ENCODE data around the gene GPANK1. TPM values are rescaled to one million over a fixed set of nuclear protein-coding genes. Genes with fewer than 3 reads are reported as not detected.

The GPANK1 gene
- total RNA-seq, 1 experiment from 2014 or later = 11.5 TPM

DNA sequence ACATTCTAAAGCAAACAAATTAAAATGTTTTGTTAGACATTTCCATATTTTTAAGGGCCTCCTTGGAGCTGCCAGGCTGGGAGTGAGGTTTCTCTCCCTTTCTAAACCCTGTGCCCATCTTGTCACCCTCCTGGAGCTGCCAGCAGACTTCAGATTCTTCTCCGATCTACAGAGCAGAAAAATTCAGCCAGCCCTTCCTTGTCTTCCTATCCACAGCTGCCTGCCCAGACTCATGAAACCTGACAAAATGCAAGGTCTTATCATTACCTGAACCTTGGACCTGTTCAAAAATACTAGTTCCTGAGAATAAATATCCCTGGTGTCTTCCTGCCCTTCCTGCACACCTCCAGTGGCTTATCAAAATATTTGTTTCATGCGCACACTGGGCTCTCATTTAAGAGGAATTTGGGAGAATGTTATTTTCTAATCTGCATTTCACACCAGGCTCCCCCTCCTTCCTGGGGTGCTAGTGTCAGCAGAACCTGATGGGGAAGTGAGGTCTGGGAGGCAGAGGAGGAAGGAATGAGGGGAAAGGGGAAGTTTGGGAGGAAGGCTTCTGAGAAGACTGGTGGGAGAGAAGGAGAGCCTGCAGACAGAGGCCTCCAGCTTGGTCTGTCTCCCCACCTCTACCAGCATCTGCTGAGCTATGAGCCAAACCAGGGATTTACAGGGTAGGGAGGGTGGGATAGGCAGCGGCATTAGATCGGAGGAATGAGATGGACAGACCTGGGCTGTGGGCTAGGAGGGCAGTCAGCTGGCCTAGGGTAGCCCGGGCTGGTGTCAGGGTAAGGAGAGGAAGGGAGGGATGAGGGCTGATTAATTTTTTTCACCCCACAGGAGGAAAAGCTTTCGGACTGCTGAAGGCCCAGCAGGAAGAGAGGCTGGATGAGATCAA lies 49.9 kb downstream of the GPANK1 start, which contains the start of gene AIF1:
TSS of gene AIF1 (plus strand) at position 551 of the 895 bp plus-strand sequence. CDS start at position 647, 96 bp downstream.
- intact Hi-C loops (cut with micrococcal nuclease; ENCODE audit: unreplicated experiment) = no loop called here
- no peaks in the 10 kb centered on the region for H3K36me3 ChIP-seq (ENCODE audit: low read depth)
- ChIA-PET CTCF (interaction anchor here (0.7 kb wide), 1 partner anchor 900 kb away, joined by 3 read pairs; no protein-coding TSS in a partner anchor), POLR2A (ENCODE audit: unreplicated experiment) (interaction anchor here (0.7 kb wide), 1 partner anchor 14 kb away, joined by 3 read pairs; no protein-coding TSS in a partner anchor)
- H2AFZ ChIP-seq = no peak within 1 kb of the TSS
- no peaks in the 10 kb centered on the region for H3K27me3 ChIP-seq (ENCODE audit: insufficient read depth, low read depth)
- no TSS peak for BruUV-seq (replicated peaks)
- H3K4me2 ChIP-seq = no peak within 1 kb of the TSS
- no peak within 1 kb of the TSS for H3K27ac ChIP-seq
- no peaks in the 10 kb centered on the region for H3K9me2 ChIP-seq (ENCODE audit: insufficient read depth)
- peaks cover 6% of the 10 kb centered on the region; the same call in 1 of the 2 replicates for H3F3A ChIP-seq (ENCODE audit: insufficient read depth, low read depth)
- H3K9me3 ChIP-seq (ENCODE audit: insufficient read depth, low read depth) = no peaks in the 10 kb centered on the region
- no peaks in the 10 kb centered on the region for H3K79me2 ChIP-seq (ENCODE audit: low read depth)
- no peak for TF ChIP-seq EZH2 (IDR thresholded peaks at IDR 0.05; ENCODE audit: low read depth)
- TF ChIP-seq CTCF (conservative IDR thresholded peaks at IDR 0.05) = no peak
- no peaks in the 10 kb centered on the region for H4K20me1 ChIP-seq (ENCODE audit: insufficient read depth)
- H3K4me3 ChIP-seq = no peak within 1 kb of the TSS
- DNase-seq = no peak
- peaks cover 10% of the 10 kb centered on the region; the same call in 1 of the 2 replicates for H3K4me1 ChIP-seq (replicated peaks; ENCODE audit: insufficient read depth)

DNA sequence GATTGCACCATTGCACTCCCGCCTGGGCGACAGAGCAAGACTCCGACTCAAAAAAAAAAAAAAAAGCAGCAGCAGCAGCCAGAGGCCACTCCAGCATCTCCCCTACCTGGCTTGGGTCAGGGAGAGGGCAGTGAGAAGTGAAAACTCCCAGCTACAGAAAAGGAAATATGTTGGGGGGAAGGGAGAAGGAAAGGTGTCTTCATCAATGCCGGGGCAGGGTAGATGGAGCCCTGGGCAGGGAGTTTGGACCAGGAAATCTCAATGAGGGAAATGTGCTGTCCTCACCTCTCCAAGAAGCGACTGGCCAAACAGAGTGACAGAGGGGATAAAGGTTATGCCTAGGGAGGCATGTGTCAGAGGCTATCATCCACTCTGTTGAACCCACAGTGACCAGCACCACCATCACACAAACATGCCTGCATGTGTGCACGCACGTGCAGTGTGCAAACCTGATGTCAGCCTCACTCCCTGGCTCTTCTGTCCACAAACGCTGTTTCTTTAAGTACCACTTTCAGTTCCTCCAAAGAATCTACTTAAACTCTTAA lies 50.6 kb downstream of the GPANK1 start:
- no peak for DNase-seq
- H2AFZ ChIP-seq = no peak overlapping the region
- 0 out of 2 replicates have a peak, but pooled peaks cover 4% of the 10 kb centered on the region for H3K4me1 ChIP-seq (replicated peaks; ENCODE audit: insufficient read depth)
- TF ChIP-seq EZH2 (IDR thresholded peaks at IDR 0.05; ENCODE audit: low read depth) = no peak
- no peak for TF ChIP-seq CTCF (conservative IDR thresholded peaks at IDR 0.05)
- no peak overlapping the region for H3K4me3 ChIP-seq
- H3K79me2 ChIP-seq (ENCODE audit: low read depth) = no peaks in the 10 kb centered on the region
- no peaks in the 10 kb centered on the region for H3K27me3 ChIP-seq (ENCODE audit: insufficient read depth, low read depth)
- ChIA-PET POLR2A (ENCODE audit: unreplicated experiment) (no interaction called here), CTCF (no interaction called here)
- H4K20me1 ChIP-seq (ENCODE audit: insufficient read depth) = no peaks in the 10 kb centered on the region
- no peaks in the 10 kb centered on the region for H3K9me3 ChIP-seq (ENCODE audit: insufficient read depth, low read depth)
- no peaks in the 10 kb centered on the region for H3K9me2 ChIP-seq (ENCODE audit: insufficient read depth)
- H3K27ac ChIP-seq = no peak overlapping the region
- no peak overlapping the region for H3K4me2 ChIP-seq
- peaks cover under 1% of the 10 kb centered on the region; the same call in 1 of the 2 replicates for H3F3A ChIP-seq (ENCODE audit: insufficient read depth, low read depth)
- intact Hi-C loops (cut with micrococcal nuclease; ENCODE audit: unreplicated experiment) = no loop called here
- no peaks in the 10 kb centered on the region for H3K36me3 ChIP-seq (ENCODE audit: low read depth)
- no TSS peak for BruUV-seq (replicated peaks)

Small RNA genes lying within 50 kb of the gene (microRNA-seq; reads per million reads assigned to microRNA genes)
- gene MIR4646 (ENCODE audit: borderline number of aligned reads, borderline replicate concordance) (not detected), gene MIR6832 (ENCODE audit: borderline number of aligned reads, borderline replicate concordance) (not detected)

Other genes with a start within 250 kb of the GPANK1 start
- 26.7 and 37.8 TPM in 2 replicates for gene MICB, start 166.9 kb downstream of the GPANK1 start, total RNA-seq (2021)
- not detected in 2 replicates for gene MCCD1, start 136.0 kb downstream of the GPANK1 start, total RNA-seq (2021)
- 383 and 436 TPM in 2 replicates for gene DDX39B, start 123.0 kb downstream of the GPANK1 start, total RNA-seq (2021)
- gene ATP6V1G2, start 118.4 kb downstream of the GPANK1 start, total RNA-seq (2021) = 0.55 and 1.8 TPM in 2 replicates
- 26.1 and 38.3 TPM in 2 replicates for gene NFKBIL1, start 117.4 kb downstream of the GPANK1 start, total RNA-seq (2021)
- not detected in 2 replicates for gene LTA, start 92.7 kb downstream of the GPANK1 start, total RNA-seq (2021)
- not detected in 2 replicates for gene TNF, start 89.4 kb downstream of the GPANK1 start, total RNA-seq (2021)
- 0.63 TPM in 1 of 2 replicates, not detected in the other for gene LTB, start 82.6 kb downstream of the GPANK1 start, total RNA-seq (2021)
- 1.6 TPM in 2 replicates for gene LST1, start 78.7 kb downstream of the GPANK1 start, total RNA-seq (2021)
- gene NCR3, start 72.0 kb downstream of the GPANK1 start, total RNA-seq (2021) = not detected in 2 replicates
- not detected in 2 replicates for gene AIF1, start 49.8 kb downstream of the GPANK1 start, total RNA-seq (2021)
- gene PRRC2A, start 44.3 kb downstream of the GPANK1 start, total RNA-seq (2021) = 182 and 192 TPM in 2 replicates
- gene BAG6, start 12.3 kb downstream of the GPANK1 start, total RNA-seq (2021) = 336 and 358 TPM in 2 replicates
- 2.7 and 2.9 TPM in 2 replicates for gene APOM, start 9.1 kb downstream of the GPANK1 start, total RNA-seq (2021)
- gene C6orf47, start 4.2 kb downstream of the GPANK1 start, total RNA-seq (2021) = 17.2 and 17.8 TPM in 2 replicates
- gene CSNK2B, start 1.1 kb upstream of the GPANK1 start, total RNA-seq (2021) = 152 and 173 TPM in 2 replicates
- gene LY6G5B, start 5.0 kb upstream of the GPANK1 start, total RNA-seq (2021) = 20.9 and 24.0 TPM in 2 replicates
- gene LY6G5C, start 16.1 kb upstream of the GPANK1 start, total RNA-seq (2021) = 2.6 and 3.7 TPM in 2 replicates
- 31.3 and 35.2 TPM in 2 replicates for gene ABHD16A, start 38.3 kb upstream of the GPANK1 start, total RNA-seq (2021)
- gene LY6G6F, start 41.9 kb upstream of the GPANK1 start, total RNA-seq (2021) = not detected in 2 replicates
- not detected in 2 replicates for gene LY6G6D, start 50.4 kb upstream of the GPANK1 start, total RNA-seq (2021)
- 1.2 and 2.1 TPM in 2 replicates for gene LY6G6C, start 56.7 kb upstream of the GPANK1 start, total RNA-seq (2021)
- 0.43 and 0.59 TPM in 2 replicates for gene MPIG6B, start 58.4 kb upstream of the GPANK1 start, total RNA-seq (2021)
- 58.3 and 99.6 TPM in 2 replicates for gene DDAH2, start 64.3 kb upstream of the GPANK1 start, total RNA-seq (2021)
- gene CLIC1, start 71.5 kb upstream of the GPANK1 start, total RNA-seq (2021) = 546 and 599 TPM in 2 replicates
- gene MSH5, start 75.0 kb upstream of the GPANK1 start, total RNA-seq (2021) = 50.0 and 68.8 TPM in 2 replicates
- gene SAPCD1, start 97.7 kb upstream of the GPANK1 start, total RNA-seq (2021) = 11.1 and 16.9 TPM in 2 replicates
- gene VWA7, start 112.3 kb upstream of the GPANK1 start, total RNA-seq (2021) = 6.0 and 9.6 TPM in 2 replicates
- 99.6 and 124 TPM in 2 replicates for gene VARS1, start 130.8 kb upstream of the GPANK1 start, total RNA-seq (2021)
- gene LSM2, start 142.0 kb upstream of the GPANK1 start, total RNA-seq (2021) = 67.5 and 74.3 TPM in 2 replicates
- gene HSPA1L, start 150.3 kb upstream of the GPANK1 start, total RNA-seq (2021) = 2.3 and 2.6 TPM in 2 replicates
- gene HSPA1A, start 150.5 kb upstream of the GPANK1 start, total RNA-seq (2021) = 378 and 385 TPM in 2 replicates
- gene HSPA1B, start 162.7 kb upstream of the GPANK1 start, total RNA-seq (2021) = 334 and 340 TPM in 2 replicates
- gene NEU1, start 197.8 kb upstream of the GPANK1 start, total RNA-seq (2021) = 23.1 and 23.4 TPM in 2 replicates
- 44.4 and 44.9 TPM in 2 replicates for gene SLC44A4, start 214.0 kb upstream of the GPANK1 start, total RNA-seq (2021)
- gene EHMT2, start 232.7 kb upstream of the GPANK1 start, total RNA-seq (2021) = 57.3 and 68.3 TPM in 2 replicates
- gene ZBTB12, start 237.1 kb upstream of the GPANK1 start, total RNA-seq (2021) = 16.2 and 20.3 TPM in 2 replicates